ENCODE measurements around the gene CYLD. TPM values are rescaled to one million over a fixed set of nuclear protein-coding genes. Genes with fewer than 3 reads are reported as not detected.

CYLD gene
- total and polyA plus RNA-seq, 2 donors (not counting 3 experiments of a cell fraction or from before 2014, with no cell fraction given): 7.4 to 21.5 TPM

- CTCF ChIA-PET: interaction anchor here (0.6 kb wide), 1 partner anchor 17 kb away, joined by 4 read pairs; no protein-coding TSS in a partner anchor
- H3K27ac ChIP-seq (ENCODE audit: insufficient read depth, low read depth, low read length): no peak overlapping the region
- H4K20me1 ChIP-seq (replicated peaks; ENCODE audit: control insufficient read depth, extremely low read depth, insufficient read depth, low read length): no peaks in the 10 kb centered on the region
- no peaks in the 10 kb centered on the region for H3K9me3 ChIP-seq (replicated peaks; ENCODE audit: control insufficient read depth, insufficient read depth, low read length)
- no TSS peak for BruUV-seq (replicated peaks)
- no peak overlapping the region for H2AFZ ChIP-seq (ENCODE audit: low read depth, low read length)
- POLR2A ChIA-PET: no interaction called here
- intact Hi-C loops (cut with micrococcal nuclease) (no loop called here), dilution Hi-C loops (cut with MboI; ENCODE audit: extremely low pct_ligation_motif_present, low sequenced_read_pairs) (no loop called here)
- no peak overlapping the region for H3K4me3 ChIP-seq (replicated peaks in 1 of 3; ENCODE audit: insufficient read depth in 1 of 3, low read depth in 1 of 3, low read length in 3 of 3)
- no peak for FAIRE-seq
- DNase-seq (ENCODE audit: low read depth, low spot score): no peak
- no peaks in the 10 kb centered on the region for H3K4me1 ChIP-seq (ENCODE audit: control insufficient read depth, extremely low read depth, insufficient read depth, low read length)
- no peak overlapping the region for H3K4me2 ChIP-seq (ENCODE audit: insufficient read depth, low read length)
- H3K9ac ChIP-seq (replicated peaks; ENCODE audit: extremely low read depth, insufficient read depth, low read length): no peak overlapping the region
- peaks cover 0 to 3% of the 10 kb centered on the region in 2 experiments for H3K36me3 ChIP-seq (ENCODE audit: control insufficient read depth in 2 of 2, extremely low read depth in 1 of 2, insufficient read depth in 2 of 2, low read length in 2 of 2)
- H3K9me1 ChIP-seq (replicated peaks; ENCODE audit: control insufficient read depth, extremely low read depth, insufficient read depth, low read length): no peaks in the 10 kb centered on the region
- H3K27me3 ChIP-seq (ENCODE audit: control insufficient read depth in 2 of 2, insufficient read depth in 2 of 2, low read length in 2 of 2): no peaks in the 10 kb centered on the region
- TF ChIP-seq GATA2 (IDR thresholded peaks at IDR 0.05; ENCODE audit: insufficient read depth, insufficient read length, low read depth, low read length) (no peak), FOS (IDR thresholded peaks at IDR 0.05; ENCODE audit: borderline replicate concordance, insufficient read depth, low read length) (no peak), MYC (IDR thresholded peaks at IDR 0.05; ENCODE audit: low read depth, low read length) (no peak), CTCF (IDR thresholded peaks at IDR 0.05; ENCODE audit: extremely low read depth in 1 of 2, insufficient read depth in 1 of 2, low read depth in 1 of 2, low read length in 2 of 2) (no peak), MAX (IDR thresholded peaks at IDR 0.05; ENCODE audit: insufficient read depth, insufficient read length) (no peak), EZH2 (IDR thresholded peaks at IDR 0.05; ENCODE audit: borderline replicate concordance, low read depth, low read length, severe bottlenecking) (no peak), JUN (IDR thresholded peaks at IDR 0.05; ENCODE audit: borderline replicate concordance, insufficient read depth, insufficient read length, low read depth) (no peak), POLR2AphosphoS5 (IDR thresholded peaks at IDR 0.05; ENCODE audit: insufficient read depth, low read depth, low read length) (no peak), POLR2A (IDR thresholded peaks at IDR 0.05; ENCODE audit: low read depth, low read length) (no peak)
- no peaks in the 10 kb centered on the region for H3K79me2 ChIP-seq (ENCODE audit: control insufficient read depth, insufficient read depth, low read length)
These were observed 47.9 kb downstream of the CYLD start for GRCh38 chr16:50789757-50790156.

Data from endothelial cell of umbilical vein (primary cell).